NCI-H2107 treated with DMSO at 0.1 percent for 48 hours (cell line): ENCODE data around the gene SBK1.
"Not testable (repeated sequence)": the region's sequence is repeated elsewhere in the genome, so short reads cannot be mapped to it uniquely, and the experiment has no call there.

Source experiments
- DNase-seq: peaks from one replicate; lab custom pipeline; 2025; ENCODE audit not compliant: unreplicated experiment; lab: John Stamatoyannopoulos, UW

SBK1 gene

GRCh38 chr16:28291651-28292626 is at the start of gene SBK1:
Gene SBK1 (plus strand): TSS chr16:28292525. CDS start chr16:28317392, 24,867 bp downstream.
- peak; percentile 59 for DNase-seq

- not testable (repeated sequence) for DNase-seq
Measured at GRCh38 chr16:28249483-28249882, 42.8 kb upstream of the SBK1 start.

GRCh38 chr16:28250999-28251398 is 41.3 kb upstream of the SBK1 start:
- peak; percentile 8 for DNase-seq

- DNase-seq = no peak
Measured at GRCh38 chr16:28254158-28254557, 38.2 kb upstream of the SBK1 start.

- no peak for DNase-seq
Measured at GRCh38 chr16:28255838-28256237, 36.5 kb upstream of the SBK1 start.

DNA sequence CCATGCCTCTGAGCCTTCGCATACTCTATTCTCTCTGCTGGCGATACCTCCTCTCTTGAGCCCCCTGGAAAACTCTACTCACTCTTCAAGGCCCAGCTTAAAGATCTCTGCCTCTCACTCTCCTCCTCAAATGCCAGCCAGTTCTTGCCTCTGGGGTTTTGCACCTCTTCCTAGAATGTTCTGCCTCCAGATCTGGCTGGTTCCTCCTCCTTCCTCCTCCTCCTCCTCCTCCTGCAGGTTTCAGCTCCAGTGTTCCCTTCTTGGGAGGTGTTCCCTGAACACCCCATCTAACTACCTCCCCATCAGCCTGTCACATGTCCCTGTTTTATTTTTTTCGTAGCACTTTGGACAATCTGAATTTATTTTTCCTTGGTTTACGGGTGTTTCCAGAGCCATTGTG is 35.1 kb upstream of the SBK1 start:
- no peak for DNase-seq

DNA sequence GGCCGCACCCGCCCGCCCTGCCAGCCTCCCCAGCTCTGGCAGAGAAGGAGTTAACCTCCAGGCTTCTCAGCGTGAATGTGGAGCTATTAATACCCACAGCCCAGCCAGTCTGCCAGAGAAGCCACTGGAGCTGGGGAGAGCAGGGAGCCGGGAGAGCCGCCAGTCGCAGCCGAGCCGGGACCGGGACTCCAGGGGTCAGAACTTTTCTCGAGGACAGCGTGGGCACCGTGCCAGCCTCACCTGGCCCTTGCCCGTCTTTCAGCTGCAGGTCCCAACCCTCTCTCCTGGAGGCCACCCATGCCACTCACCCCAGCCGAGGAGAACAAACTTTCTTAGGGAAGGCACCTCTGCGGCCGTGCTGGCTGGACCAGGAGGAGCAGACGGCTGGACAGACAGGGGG is 33.8 kb upstream of the SBK1 start:
- no peak for DNase-seq

- DNase-seq = no peak
Measured at GRCh38 chr16:28259091-28259780, 33.1 kb upstream of the SBK1 start.

DNA sequence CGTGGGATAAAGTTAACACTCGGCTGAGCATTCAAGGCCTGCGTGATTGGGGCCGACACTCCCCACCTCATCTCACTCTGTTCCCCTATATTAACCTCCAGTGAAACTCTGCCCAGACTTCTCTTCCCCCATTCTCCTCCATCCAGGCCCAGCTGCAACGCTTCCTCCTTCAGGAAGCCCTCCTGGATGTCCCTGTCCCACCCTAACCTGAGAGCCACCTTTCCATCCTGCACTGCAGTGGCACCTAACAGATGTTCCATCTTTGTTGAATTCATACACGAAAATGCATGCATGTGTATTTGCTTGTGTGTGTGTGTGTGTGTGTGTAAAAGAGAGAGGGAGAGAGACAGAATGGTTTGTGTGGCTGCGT is 32.6 kb upstream of the SBK1 start:
- no peak for DNase-seq

- no peak for DNase-seq
Measured at GRCh38 chr16:28260193-28260592, 32.1 kb upstream of the SBK1 start.

GRCh38 chr16:28261942-28262341 is 30.4 kb upstream of the SBK1 start:
- DNase-seq = no peak

DNA sequence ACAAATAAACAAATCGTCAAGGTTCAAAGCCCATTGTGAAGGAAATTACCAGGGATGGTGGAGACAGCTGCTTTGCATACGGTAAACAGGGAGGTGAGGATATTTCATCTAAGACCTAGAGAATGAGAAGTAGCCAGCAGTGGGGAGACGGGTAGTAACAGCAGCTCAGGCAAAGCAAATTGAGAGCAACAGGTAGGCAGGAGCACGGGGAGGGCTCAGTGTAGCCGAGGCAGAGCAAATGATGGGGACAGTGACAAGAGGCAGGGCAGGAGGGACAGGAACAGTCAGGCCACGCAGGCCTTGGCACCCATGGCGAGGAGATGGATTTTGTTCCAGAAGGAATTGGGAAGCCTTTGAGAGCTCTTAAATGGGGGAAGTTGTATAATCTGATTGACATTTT is 29.0 kb upstream of the SBK1 start:
- no peak for DNase-seq

- no peak for DNase-seq
Measured at GRCh38 chr16:28264656-28265055, 27.7 kb upstream of the SBK1 start.

DNA sequence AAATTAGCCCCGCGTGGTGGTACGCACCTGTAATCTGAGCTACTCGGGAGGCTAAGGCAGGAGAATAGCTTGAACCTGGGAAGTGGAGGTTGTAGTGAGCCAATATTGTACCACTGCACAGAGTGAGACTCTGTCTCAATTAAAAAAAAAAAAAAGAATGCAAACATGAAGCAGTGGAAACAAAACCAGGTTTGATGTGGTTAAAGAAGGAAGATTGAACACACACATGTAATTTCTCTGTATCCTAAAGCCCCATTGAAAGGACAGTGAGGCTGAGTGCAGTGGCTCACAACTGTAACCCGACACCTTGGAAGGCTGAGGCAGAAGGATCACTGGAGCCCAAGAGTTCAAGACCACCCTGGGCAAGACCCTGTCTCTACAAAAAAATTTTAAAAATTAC is 26.5 kb upstream of the SBK1 start:
- no peak for DNase-seq

DNA sequence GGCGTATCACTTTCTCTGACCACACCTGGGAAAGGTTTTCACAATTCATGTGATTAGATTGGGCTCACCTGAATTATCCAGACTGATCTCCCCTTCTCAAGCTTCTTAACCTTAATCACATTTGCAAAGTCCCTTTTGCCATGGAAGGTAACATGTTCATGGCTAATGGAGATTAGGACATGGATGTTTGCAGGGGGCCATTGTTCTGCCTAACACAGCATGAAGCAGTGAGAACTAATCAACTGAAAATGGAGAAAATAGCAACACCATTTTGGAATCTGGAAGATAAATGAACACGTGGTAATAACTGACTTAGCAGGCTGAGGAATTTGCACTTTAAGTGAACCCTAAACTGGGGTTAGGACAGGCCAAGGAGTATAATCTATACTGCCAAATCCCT is 25.0 kb upstream of the SBK1 start:
- no peak for DNase-seq

DNA sequence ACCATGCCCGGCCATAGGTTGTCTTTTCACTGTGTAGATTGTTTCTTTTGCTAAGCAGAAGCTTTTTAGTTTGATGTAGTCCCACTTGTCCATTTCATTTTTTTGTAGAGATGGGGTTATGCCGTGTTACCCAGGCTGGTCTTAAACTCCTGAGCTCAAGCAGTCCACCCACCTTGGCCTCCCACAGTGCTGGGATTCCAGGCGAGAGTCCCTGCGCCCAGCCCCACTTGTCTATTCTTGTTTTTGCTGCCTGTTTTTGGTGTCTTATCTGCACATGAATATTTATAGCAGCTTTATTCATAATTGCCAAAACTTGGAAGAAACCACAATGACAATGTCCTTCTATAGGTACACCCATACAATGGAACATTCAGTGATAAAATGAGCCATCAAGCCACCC is 18.8 kb upstream of the SBK1 start:
- no peak for DNase-seq

DNA sequence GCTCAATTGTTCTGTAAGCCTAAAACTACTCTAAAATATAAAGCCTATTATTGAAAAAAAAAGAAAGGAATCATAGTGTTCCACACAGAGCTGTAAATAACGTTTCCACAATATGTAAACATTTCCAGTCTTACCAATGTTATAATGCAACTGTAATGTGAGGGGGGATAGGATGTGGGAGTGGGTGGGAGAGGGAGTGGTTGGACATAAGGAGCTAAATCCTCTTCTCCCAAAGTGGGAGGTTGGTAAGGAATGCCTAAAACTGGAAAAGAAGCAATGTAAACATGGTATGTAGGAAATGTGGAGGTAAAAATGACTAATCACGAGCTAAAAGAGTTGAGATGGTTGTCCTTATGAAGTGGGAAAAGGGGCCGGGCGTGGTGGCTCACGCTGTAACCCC is 17.6 kb upstream of the SBK1 start:
- no peak for DNase-seq

- DNase-seq = no peak
Measured at GRCh38 chr16:28276301-28276700, 16.0 kb upstream of the SBK1 start.

DNA sequence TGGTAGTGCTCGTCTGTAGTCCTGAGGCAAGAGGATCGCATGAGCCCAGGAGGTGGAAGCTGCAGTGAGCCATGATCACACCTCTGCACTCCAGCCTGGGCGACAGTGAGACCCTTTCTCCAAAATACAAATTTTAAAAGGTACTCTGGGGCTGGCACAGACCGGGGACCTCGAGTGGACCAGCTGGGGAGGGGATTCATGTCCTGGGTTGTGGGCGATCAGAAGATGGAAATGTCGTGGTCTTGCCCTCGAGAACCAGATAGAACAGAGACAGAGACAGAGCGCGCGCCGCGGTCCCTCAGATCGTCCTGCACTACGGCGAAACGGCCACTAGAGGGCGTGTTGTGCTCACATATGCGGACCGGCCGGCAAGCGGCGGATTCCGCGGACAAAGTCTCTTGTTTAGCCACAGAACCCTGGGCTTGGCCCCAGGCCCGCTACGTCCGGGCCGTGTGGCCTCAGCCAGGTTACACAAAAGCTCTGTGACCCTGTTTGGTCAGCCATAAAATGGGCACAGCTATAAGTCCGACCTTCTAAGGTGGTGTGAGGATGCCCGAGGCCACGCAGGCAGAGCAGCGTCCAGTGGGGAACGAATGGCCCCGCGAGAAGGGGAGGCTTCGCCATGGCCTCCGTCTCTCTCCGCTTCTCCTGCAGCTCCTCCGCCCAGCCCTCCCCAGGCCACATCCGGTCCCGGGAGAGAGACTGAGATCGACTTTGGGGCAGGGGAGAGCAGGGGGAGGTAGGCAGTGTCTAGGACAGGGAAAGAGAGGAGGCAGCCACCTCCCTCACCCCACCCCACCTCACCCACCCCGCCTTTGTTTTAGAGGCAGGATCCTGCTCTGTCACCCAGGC is 14.6 kb upstream of the SBK1 start:
- DNase-seq = peak; percentile 39

GRCh38 chr16:28279006-28279405 is 13.3 kb upstream of the SBK1 start:
- no peak for DNase-seq
